GM23248 (cell line): ENCODE data around the gene LZTS2. TPM values are rescaled to one million over a fixed set of nuclear protein-coding genes. Genes with fewer than 3 reads are reported as not detected.

ENCODE experiments used
- DNase-seq: peaks from one replicate; pipeline ENCODE4 v3.0.0-alpha.2; 2015
- H2AFZ ChIP-seq: fragments of 200-600 bp; sonication (generic); 2 replicates; pipeline ENCODE4 v1.6.1; 2016; ENCODE audit warnings: antibody characterized with exemption
- H3F3A ChIP-seq: fragments of 200-600 bp; sonication (generic); 2 replicates; pipeline ENCODE4 v1.6.1; 2016; ENCODE audit warnings: mild to moderate bottlenecking, antibody characterized with exemption, mixed run types; ENCODE audit not compliant: insufficient read depth
- H3K27ac ChIP-seq: fragments of 200-600 bp; sonication (generic); 2 replicates; pipeline ENCODE4 v1.5.1; 2016; ENCODE audit warnings: mild to moderate bottlenecking
- H3K27me3 ChIP-seq: fragments of 200-600 bp; sonication (generic); replicated peaks from 2 replicates; pipeline ENCODE4 v1.6.1; 2016; ENCODE audit warnings: mild to moderate bottlenecking; ENCODE audit not compliant: insufficient read depth
- H3K36me3 ChIP-seq: fragments of 200-600 bp; sonication (generic); 2 replicates; pipeline ENCODE4 v1.6.1; 2016; ENCODE audit warnings: low read depth, mild to moderate bottlenecking
- H3K4me1 ChIP-seq: fragments of 200-600 bp; sonication (generic); 2 replicates; pipeline ENCODE4 v1.6.1; 2016; ENCODE audit warnings: mild to moderate bottlenecking; ENCODE audit not compliant: insufficient read depth
- H3K4me2 ChIP-seq: fragments of 200-600 bp; sonication (generic); one replicate; pipeline ENCODE4 v1.6.1; 2016; ENCODE audit warnings: mild to moderate bottlenecking; ENCODE audit not compliant: unreplicated experiment
- H3K4me3 ChIP-seq: fragments of 200-600 bp; sonication (generic); 2 replicates; pipeline ENCODE4 v1.5.1; 2016; ENCODE audit warnings: mild to moderate bottlenecking
- H3K79me2 ChIP-seq: fragments of 200-600 bp; sonication (generic); 2 replicates; pipeline ENCODE4 v1.6.1; 2016; ENCODE audit warnings: mild to moderate bottlenecking; ENCODE audit not compliant: insufficient read depth
- H3K9ac ChIP-seq: fragments of 200-600 bp; sonication (generic); 2 replicates; pipeline ENCODE4 v1.6.1; 2016; ENCODE audit warnings: mild to moderate bottlenecking
- H3K9me2 ChIP-seq: fragments of 200-600 bp; sonication (generic); 2 replicates; pipeline ENCODE4 v1.6.1; 2016; ENCODE audit warnings: mixed run types, mild to moderate bottlenecking, moderate library complexity; ENCODE audit not compliant: insufficient read depth
- H3K9me3 ChIP-seq: fragments of 200-600 bp; sonication (generic); one replicate; pipeline ENCODE4 v1.6.1; 2017; ENCODE audit warnings: low read depth
- H4K20me1 ChIP-seq: fragments of 200-600 bp; sonication (generic); 2 replicates; pipeline ENCODE4 v1.6.0; 2016; ENCODE audit not compliant: insufficient read depth
- EZH2 ChIP-seq: fragments of 200-600 bp; sonication (generic); IDR thresholded peaks from 2 replicates; pipeline ENCODE4 v1.6.1; 2018; ENCODE audit warnings: antibody characterized with exemption, mild to moderate bottlenecking; ENCODE audit not compliant: insufficient read depth, poor library complexity, severe bottlenecking
- EZH2phosphoT487 ChIP-seq: fragments of 200-600 bp; sonication (generic); IDR thresholded peaks from 2 replicates; pipeline ENCODE4 v1.6.1; 2018; ENCODE audit warnings: antibody characterized with exemption, moderate library complexity, mild to moderate bottlenecking, low read depth; ENCODE audit not compliant: insufficient read depth
- WGBS, 2 experiments: methylation state at CpG; one replicate each; pipeline ENCODE4 v1.1.6; 2015 to 2017; ENCODE audit warnings: low lambda C conversion rate in 2 of 2, low coverage in 1 of 2; ENCODE audit errors: missing lambda C conversion rate in 2 of 2; 5-methylcytosine and 5-hydroxymethylcytosine counted together
- in situ Hi-C: fragments of 300-500 bp; cut with MboI; formaldehyde crosslinking; loops from 2 replicates; pipeline ENCODE4 v1.15.0; 2020
- polyA plus RNA-seq: library from polyadenylated mRNA; unstranded; fragments of >200 nt; fragmentation: Nextera tagmentation; extraction: Ambion mirVana; gene quantifications from 2 replicates; pipeline ENCODE4 v1.2.1, GENCODE V29; 2016
- total RNA-seq: library from RNA; depleted of rRNA; stranded (reverse); fragments of >200 nt; shearing (Covaris generic); gene quantifications from 2 replicates; pipeline ENCODE4 v1.2.3, GENCODE V29; 2014

The LZTS2 gene
- total and polyA plus RNA-seq, 2 experiments from 2014 or later, result 51.1 to 95.2 TPM

DNA sequence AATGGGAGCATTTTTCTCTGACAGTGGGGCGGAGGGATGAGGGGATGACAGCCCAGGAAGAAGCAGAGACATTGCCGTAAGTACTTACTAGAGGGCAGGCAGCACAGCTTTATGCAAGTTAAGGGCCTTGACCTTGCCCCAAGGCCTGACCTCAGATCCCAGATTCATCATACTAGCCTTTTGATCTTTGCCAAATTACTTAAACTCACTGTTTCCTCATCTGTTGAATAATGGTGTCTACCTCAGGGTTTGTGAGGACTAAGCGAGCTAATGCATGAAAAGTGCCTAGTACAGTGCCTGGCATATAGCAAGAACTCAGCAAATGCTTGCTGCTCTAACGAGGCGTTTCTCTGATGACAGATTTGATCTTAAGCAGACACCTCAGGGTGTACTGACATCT lies 33.8 kb upstream of the LZTS2 start:
- Histone ChIP-seq H3K9me2 (no peaks in the 10 kb centered on the region), H3K79me2 (no peaks in the 10 kb centered on the region), H3K27me3 (no peaks in the 10 kb centered on the region), H2AFZ (no peak overlapping the region), H3K4me1 (0 out of 2 replicates have a peak, but pooled peaks cover 6% of the 10 kb centered on the region), H3K4me3 (no peak overlapping the region), H4K20me1 (no peaks in the 10 kb centered on the region), H3F3A (peaks cover 3% of the 10 kb centered on the region; the same call in 1 of the 2 replicates), H3K9ac (no peak overlapping the region), H3K4me2 (no peak overlapping the region), H3K36me3 (peaks cover 26% of the 10 kb centered on the region), H3K9me3 (no peaks in the 10 kb centered on the region), H3K27ac (no peak overlapping the region)
- no peak for DNase-seq
- 70 to 73% methylated on average over 5 of the region's 5 CpGs for WGBS, 2 experiments
- in situ Hi-C loops, result no loop called here
- no peak for TF ChIP-seq EZH2
- TF ChIP-seq EZH2phosphoT487, result no peak

DNA sequence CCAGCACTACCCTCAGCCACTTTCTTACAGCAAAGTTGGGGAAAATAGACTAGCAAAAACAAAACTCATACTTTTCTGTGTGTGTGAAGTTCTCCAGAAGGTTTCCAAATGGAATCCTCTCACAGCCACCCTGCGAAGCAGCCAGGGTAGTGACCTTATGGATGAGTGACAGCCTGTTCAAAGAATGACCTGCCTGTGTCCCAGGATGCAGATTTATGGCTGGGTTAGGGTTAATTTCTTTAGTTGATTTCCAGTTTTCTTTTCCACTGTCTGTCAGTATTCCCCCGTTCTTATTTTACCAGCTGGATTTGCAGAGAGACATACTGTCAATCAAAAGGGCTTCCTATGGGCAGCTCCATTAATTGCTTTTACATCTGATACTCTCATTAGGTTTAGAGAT lies 32.7 kb upstream of the LZTS2 start:
- Histone ChIP-seq H3K9ac (no peak overlapping the region), H3K4me3 (no peak overlapping the region), H3K36me3 (peaks cover 18% of the 10 kb centered on the region), H3F3A (peaks cover 3% of the 10 kb centered on the region; the same call in 1 of the 2 replicates), H3K9me3 (no peaks in the 10 kb centered on the region), H2AFZ (no peak overlapping the region), H3K9me2 (no peaks in the 10 kb centered on the region), H3K27ac (no peak overlapping the region), H3K79me2 (no peaks in the 10 kb centered on the region), H3K4me2 (no peak overlapping the region), H3K27me3 (no peaks in the 10 kb centered on the region), H4K20me1 (no peaks in the 10 kb centered on the region), H3K4me1 (0 out of 2 replicates have a peak, but pooled peaks cover 6% of the 10 kb centered on the region)
- no peak for TF ChIP-seq EZH2phosphoT487
- TF ChIP-seq EZH2, result no peak
- DNase-seq, result no peak
- in situ Hi-C loops, result no loop called here
- WGBS, 2 experiments, result 53 to 56% methylated on average over 2 of the region's 2 CpGs

- no peak overlapping the region for H3K4me2 ChIP-seq
- H3K27me3 ChIP-seq, result no peaks in the 10 kb centered on the region
- 0 out of 2 replicates have a peak, but pooled peaks cover 6% of the 10 kb centered on the region for H3K4me1 ChIP-seq
- H3K9me2 ChIP-seq, result no peaks in the 10 kb centered on the region
- no peaks in the 10 kb centered on the region for H4K20me1 ChIP-seq
- no peak overlapping the region for H3K9ac ChIP-seq
- 56 to 63% methylated on average over 2 of the region's 2 CpGs for WGBS, 2 experiments
- peaks cover 3% of the 10 kb centered on the region; the same call in 1 of the 2 replicates for H3F3A ChIP-seq
- H3K79me2 ChIP-seq, result no peaks in the 10 kb centered on the region
- no peak overlapping the region for H3K27ac ChIP-seq
- no peak for DNase-seq
- TF ChIP-seq EZH2 (no peak), EZH2phosphoT487 (no peak)
- in situ Hi-C loops, result no loop called here
- no peak overlapping the region for H3K4me3 ChIP-seq
- H2AFZ ChIP-seq, result no peak overlapping the region
- peaks cover 13% of the 10 kb centered on the region for H3K36me3 ChIP-seq
- H3K9me3 ChIP-seq, result no peaks in the 10 kb centered on the region
These were observed 32.3 kb upstream of the LZTS2 start for GRCh38 chr10:100967332-100967731.

- 96 to 97% methylated on average over 2 of the region's 2 CpGs for WGBS, 2 experiments
- Histone ChIP-seq H4K20me1 (no peaks in the 10 kb centered on the region), H3K27me3 (no peaks in the 10 kb centered on the region), H3K36me3 (peaks cover 5% of the 10 kb centered on the region; the same call in 1 of the 2 replicates), H3K9me3 (no peaks in the 10 kb centered on the region), H3K9ac (no peak overlapping the region), H3K9me2 (no peaks in the 10 kb centered on the region), H3K79me2 (no peaks in the 10 kb centered on the region), H3K4me2 (no peak overlapping the region), H3F3A (peaks cover 3% of the 10 kb centered on the region; the same call in 1 of the 2 replicates), H3K4me1 (0 out of 2 replicates have a peak, but pooled peaks cover 6% of the 10 kb centered on the region), H3K4me3 (no peak overlapping the region), H3K27ac (no peak overlapping the region), H2AFZ (no peak overlapping the region)
- in situ Hi-C loops, result no loop called here
- TF ChIP-seq EZH2 (no peak), EZH2phosphoT487 (no peak)
- DNase-seq, result no peak
These were observed 31.4 kb upstream of the LZTS2 start for GRCh38 chr10:100968062-100968736.
